LNCaP clone FGC (cell line): ENCODE data around the gene CSF2.

Experiments used
- DNase-seq: peaks from one replicate; pipeline ENCODE4 v3.0.0-alpha.2; 2011; ENCODE audit warnings: low read depth
- H3K4me3 ChIP-seq: 2 replicates; pipeline ENCODE4 v1.5.1; 2011; ENCODE audit warnings: mild to moderate bottlenecking, low read depth, low read length, control low read depth
- TF ChIP-seq, protein P1 (sequence below): IDR thresholded peaks from 2 replicates; pipeline ENCODE4 v1.5.1; 2012; ENCODE audit warnings: mild to moderate bottlenecking; ENCODE audit not compliant: control insufficient read depth, insufficient read depth; ENCODE audit errors: extremely low read depth

The CSF2 gene

DNA sequence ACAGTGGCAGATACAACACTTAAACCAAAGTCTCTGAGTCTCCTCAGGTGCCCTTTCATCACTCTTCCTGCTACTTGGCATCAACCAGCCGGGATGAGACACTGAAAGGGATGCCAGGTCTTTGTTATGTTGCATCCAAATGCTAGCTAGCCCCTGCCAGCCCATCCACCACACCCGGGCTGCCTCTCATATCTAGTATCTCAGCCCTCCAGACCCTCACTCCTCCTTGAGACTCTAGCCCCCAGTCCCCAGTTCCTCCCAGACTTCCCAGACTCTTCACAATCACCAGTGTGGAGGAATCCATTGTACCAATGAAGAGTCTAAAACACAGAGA lies 21.5 kb downstream of the CSF2 start:
- TF ChIP-seq, protein P1, sequence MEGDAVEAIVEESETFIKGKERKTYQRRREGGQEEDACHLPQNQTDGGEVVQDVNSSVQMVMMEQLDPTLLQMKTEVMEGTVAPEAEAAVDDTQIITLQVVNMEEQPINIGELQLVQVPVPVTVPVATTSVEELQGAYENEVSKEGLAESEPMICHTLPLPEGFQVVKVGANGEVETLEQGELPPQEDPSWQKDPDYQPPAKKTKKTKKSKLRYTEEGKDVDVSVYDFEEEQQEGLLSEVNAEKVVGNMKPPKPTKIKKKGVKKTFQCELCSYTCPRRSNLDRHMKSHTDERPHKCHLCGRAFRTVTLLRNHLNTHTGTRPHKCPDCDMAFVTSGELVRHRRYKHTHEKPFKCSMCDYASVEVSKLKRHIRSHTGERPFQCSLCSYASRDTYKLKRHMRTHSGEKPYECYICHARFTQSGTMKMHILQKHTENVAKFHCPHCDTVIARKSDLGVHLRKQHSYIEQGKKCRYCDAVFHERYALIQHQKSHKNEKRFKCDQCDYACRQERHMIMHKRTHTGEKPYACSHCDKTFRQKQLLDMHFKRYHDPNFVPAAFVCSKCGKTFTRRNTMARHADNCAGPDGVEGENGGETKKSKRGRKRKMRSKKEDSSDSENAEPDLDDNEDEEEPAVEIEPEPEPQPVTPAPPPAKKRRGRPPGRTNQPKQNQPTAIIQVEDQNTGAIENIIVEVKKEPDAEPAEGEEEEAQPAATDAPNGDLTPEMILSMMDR, result no peak
- no peak overlapping the region for H3K4me3 ChIP-seq
- DNase-seq, result no peak

DNA sequence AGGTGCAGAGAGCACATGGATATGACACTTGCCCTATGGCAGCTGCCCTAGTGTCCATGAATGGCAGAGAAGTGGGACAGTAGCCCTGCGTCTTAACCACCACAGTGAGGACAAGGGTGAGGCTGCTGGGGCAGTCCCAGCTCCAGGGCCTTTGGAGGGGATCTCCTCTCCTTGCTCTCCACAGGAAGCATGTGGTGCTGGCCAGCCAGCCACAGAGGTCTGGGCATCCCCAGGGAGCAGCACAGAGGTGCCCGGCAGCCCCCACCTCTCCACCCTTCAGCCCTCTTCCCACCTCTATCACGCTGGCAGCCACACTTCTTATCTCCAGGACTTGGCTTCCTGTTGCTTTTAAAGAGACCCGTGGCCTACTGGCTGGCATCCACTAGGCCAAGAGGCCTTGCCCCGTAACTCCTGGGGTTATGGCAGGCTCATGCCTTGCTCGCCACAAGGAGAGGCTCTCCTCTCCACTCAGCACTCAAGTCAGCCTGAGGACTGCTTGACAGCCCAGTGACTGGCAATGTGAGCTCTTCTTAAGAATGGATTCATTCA lies 21.9 kb downstream of the CSF2 start:
- H3K4me3 ChIP-seq, result no peak overlapping the region
- DNase-seq, result no peak
- TF ChIP-seq, protein P1, result no peak

DNA sequence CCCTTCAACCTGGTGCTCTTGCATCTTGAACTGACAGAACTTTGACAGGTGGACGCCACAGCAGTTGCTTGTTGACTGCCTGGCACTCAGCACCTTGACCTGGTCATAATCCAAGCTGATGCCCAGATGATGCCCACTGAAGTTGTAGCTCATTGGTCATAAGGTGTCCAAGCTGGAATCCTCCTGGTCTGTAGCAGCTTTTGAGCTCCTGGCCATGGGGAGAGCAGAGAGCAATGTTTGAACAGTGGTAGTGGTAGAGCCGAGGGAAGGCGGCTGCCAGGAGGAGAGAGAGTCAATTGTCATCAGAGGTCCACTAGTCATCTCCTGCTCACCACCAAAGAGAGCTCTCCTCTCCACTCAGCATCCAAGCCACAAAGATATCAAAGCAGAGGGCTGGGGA lies 23.3 kb downstream of the CSF2 start:
- no peak for DNase-seq
- TF ChIP-seq, protein P1, result no peak
- H3K4me3 ChIP-seq, result no peak overlapping the region

DNA sequence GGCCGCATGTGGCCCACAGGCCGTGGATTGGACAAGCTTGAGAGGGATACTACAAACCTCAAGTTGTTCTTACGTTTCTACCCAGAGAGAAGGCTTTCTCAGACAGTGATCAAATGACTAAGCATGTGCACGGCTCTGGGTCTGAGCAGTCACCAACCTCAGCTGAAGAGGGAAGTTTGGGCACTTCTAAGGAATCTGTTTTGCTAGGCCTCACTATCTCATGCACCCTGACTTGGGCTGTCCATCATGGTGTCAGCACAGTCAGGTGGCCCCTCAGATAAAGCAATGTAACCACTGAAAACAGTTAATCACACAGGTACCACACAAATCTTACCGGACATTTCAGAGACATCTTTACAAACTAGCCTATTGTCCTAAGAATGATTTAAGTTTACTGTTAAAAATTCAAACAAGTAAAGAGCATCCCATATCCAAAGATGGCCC lies 24.6 kb downstream of the CSF2 start:
- no peak overlapping the region for H3K4me3 ChIP-seq
- DNase-seq, result no peak
- TF ChIP-seq, protein P1, result no peak

DNA sequence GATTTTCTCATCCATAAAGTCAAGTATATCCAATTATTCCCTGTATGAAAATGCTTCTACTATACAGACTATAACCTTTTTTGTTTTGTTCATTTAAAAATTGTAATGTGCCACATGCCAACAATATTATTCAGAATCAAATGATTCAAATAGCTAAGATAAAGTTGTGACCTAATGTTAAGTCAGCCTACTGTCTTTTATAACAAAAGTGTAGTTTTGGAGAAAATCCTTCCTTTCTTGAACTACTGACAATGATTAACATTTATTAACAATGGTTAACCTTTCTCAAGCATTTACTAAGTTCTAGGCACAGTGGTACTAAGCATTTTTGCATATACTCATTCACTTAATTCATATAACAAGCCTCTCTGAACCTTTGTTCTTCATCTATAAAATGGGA lies 25.0 kb downstream of the CSF2 start:
- DNase-seq, result no peak
- no peak overlapping the region for H3K4me3 ChIP-seq
- TF ChIP-seq, protein P1, result no peak

DNA sequence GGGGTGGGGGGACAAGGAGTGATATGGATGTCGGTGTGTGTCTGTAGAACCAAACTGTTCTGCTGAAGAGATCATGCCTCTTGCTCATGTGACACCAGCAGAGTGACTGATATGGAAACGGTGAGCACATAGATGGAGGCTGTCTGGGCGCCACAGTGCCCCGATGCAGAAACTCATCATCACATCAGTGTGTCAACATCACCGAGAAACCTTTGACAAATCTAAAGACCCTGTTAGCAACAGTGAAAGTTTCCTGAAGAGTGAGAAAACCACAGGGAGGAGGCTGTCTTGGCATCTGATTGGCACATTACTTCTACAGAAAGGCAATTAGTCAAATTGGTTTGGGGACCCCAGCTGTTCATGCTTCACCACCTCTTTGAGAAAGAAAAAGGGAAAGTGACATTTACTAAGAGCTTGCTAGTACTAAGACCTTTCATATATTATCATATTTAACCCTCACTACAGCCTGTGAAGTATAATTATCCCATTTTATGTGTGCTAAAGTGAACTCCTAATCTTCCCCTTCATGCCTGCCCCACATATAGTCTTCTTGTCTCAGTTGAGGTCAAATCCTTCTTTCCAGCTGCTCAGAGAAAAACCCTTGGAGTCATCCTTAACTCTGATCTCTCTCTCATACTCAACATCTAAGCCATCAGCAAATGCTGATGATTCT lies 25.6 kb downstream of the CSF2 start:
- TF ChIP-seq, protein P1, result no peak
- no peak overlapping the region for H3K4me3 ChIP-seq
- no peak for DNase-seq

DNA sequence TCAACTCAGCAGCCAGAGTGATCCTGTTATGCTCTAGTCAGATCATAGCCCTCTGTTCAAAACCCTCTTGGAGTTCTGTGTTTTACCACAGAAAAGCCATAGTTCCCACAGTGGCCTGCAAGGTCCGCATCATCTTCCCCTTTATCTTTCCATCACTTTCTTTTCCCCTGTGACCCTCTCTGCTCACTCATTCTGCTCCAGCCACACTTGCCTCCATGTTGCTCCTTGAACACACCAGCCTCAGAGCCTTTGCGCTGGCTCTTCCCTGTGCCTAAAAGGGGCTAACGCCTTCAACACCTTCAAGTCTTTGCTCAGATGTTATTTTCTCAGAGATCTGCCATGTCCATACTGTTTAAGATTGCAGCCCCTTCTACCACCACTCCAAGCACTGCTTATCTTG lies 26.3 kb downstream of the CSF2 start:
- no peak overlapping the region for H3K4me3 ChIP-seq
- DNase-seq, result no peak
- TF ChIP-seq, protein P1, result no peak
